Measurements from ENCODE around the gene IQGAP1.
"Not testable (repeated sequence)": the region's sequence is repeated elsewhere in the genome, so short reads cannot be mapped to it uniquely, and the experiment has no call there.

The IQGAP1 gene, protein sequence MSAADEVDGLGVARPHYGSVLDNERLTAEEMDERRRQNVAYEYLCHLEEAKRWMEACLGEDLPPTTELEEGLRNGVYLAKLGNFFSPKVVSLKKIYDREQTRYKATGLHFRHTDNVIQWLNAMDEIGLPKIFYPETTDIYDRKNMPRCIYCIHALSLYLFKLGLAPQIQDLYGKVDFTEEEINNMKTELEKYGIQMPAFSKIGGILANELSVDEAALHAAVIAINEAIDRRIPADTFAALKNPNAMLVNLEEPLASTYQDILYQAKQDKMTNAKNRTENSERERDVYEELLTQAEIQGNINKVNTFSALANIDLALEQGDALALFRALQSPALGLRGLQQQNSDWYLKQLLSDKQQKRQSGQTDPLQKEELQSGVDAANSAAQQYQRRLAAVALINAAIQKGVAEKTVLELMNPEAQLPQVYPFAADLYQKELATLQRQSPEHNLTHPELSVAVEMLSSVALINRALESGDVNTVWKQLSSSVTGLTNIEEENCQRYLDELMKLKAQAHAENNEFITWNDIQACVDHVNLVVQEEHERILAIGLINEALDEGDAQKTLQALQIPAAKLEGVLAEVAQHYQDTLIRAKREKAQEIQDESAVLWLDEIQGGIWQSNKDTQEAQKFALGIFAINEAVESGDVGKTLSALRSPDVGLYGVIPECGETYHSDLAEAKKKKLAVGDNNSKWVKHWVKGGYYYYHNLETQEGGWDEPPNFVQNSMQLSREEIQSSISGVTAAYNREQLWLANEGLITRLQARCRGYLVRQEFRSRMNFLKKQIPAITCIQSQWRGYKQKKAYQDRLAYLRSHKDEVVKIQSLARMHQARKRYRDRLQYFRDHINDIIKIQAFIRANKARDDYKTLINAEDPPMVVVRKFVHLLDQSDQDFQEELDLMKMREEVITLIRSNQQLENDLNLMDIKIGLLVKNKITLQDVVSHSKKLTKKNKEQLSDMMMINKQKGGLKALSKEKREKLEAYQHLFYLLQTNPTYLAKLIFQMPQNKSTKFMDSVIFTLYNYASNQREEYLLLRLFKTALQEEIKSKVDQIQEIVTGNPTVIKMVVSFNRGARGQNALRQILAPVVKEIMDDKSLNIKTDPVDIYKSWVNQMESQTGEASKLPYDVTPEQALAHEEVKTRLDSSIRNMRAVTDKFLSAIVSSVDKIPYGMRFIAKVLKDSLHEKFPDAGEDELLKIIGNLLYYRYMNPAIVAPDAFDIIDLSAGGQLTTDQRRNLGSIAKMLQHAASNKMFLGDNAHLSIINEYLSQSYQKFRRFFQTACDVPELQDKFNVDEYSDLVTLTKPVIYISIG (N-terminal part only)

DNA sequence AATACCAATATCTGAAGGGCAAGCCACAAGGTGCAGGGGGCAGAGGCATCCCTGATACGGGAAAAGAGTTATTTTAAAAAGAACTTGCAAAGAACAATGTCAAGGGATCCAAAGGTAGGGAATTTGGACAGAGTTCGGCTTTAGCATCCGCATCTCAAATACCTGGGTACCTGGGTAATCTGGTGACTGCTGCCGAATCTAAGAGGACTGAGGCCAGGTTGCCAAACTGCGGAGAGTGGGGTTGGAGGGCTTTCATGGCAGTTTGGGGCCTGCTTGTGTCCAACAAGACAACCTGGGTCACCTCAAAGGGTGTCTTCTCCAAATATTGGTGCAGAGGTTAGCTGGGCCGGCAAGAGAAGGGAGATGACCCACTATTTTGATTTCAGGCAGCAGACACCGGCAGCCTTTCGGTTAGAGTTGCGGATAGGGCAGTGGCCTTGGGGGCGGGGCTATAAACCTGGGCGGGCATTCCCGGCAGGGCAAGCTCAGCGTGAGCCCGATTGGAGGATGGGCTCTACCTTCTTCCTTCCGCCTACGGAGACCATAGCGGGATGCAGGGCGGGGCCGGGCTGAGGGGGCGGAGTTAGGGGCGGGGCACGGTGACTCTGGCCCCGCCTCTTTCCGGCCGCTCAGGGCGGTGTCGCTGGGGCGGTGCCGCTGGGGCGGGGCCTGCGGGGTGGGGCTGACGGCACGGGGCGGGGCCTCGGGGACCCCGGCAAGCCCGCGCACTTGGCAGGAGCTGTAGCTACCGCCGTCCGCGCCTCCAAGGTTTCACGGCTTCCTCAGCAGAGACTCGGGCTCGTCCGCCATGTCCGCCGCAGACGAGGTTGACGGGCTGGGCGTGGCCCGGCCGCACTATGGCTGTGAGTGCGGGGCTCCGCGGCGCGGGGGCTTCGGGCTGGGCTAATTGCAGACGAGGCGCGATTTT lies at the start of gene IQGAP1:
TSS of gene IQGAP1 (plus strand) at position 709 of the 928 bp plus-strand sequence. CDS start at position 809, 100 bp downstream.
- peak; percentile 90 to 92 for ATAC-seq

GRCh38 chr15:90338532-90338931 lies 49.5 kb upstream of the IQGAP1 start:
- ATAC-seq: no peak

DNA sequence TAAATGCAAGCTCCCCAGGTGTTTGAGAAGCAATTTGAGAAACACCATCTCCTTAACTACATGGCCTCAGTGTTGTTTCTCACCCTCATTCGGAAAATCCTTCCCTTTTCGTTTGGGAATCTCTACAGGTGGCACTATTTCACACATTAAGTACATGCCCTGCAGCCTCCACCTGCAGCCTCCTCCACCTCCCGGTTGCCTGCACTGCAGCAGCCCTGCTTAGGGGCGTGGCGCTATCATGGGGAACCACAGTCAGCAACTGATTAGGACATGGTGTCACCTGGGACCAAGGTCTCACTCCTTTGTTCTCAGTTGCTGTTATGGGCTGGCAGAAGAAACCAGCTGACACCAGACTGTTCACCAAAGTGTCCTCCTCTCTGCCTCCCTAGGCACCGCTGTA lies 47.7 kb upstream of the IQGAP1 start:
- ATAC-seq: no peak

DNA sequence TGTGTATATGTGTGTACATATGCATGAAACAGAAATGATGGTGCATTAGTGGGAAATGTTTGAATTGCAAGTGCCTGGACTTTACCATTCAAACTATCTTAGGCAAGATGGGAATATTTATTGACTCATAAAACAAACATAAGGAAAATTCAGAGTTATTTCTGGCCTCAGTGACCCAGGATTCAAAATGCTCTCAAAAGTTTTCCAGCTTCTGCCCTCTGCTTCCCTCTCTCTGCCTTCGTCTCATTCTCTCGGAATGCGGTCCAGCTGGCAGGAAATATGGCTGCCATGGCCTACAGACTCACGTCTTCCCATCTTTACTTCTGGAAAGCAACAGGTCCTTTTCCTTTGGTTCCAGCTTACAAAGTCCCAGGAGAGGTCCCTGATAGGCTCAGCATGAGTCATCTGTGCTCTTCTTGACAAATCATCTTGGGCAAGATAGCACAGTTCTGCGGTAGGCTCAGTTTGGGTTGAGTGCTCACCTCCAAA lies 44.7 kb upstream of the IQGAP1 start:
- ATAC-seq: no peak

GRCh38 chr15:90344662-90345061 lies 43.4 kb upstream of the IQGAP1 start:
- no peak for ATAC-seq

DNA sequence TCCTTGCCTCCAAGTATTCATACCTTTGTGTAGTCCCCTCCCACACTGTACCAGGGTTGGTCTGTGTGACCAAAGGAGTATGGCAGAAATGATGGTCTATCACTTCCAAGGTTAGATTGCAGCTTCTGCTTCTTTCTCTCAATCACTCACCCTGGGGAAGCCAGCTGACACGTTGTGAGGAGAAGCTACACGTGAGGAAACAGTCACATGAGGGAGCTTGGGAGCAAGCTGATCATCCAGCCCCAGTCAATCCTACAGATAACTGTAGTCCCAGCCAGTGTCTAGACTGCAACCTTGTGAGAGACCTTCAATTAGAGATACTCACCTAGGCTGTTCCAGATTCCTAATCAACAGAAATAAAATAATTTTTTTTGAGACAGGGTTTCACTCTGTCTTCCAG lies 42.2 kb upstream of the IQGAP1 start:
- no peak for ATAC-seq

DNA sequence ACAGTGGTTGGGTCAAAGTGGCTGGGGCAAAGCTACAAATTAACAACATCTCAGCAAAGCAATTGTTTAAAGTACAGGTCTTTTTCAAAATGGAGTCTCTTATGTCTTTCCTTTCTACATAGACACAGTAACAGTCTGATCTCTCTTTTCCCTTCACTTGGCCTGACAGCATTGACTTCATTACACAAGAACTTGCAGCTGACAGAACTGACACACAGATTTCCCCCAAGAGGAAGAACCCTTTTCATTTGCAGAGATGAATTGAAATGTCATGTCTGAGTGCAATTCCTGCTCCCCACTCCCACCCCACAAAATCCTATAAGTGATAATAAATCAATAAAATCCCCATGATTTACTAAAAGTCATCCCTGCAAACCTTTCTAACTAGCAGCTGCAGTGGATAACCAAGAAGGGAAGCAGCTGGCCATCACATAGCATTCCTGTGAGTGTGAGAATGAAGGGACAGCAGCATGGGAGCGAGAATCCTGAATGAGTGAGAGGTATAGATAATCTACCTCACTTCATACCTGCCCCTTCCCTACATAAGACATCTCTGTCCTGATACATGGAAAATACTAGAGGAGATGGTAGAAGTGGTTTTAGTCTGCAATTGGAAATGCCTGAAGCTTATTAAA lies 40.5 kb upstream of the IQGAP1 start:
- ATAC-seq: not testable (repeated sequence)

DNA sequence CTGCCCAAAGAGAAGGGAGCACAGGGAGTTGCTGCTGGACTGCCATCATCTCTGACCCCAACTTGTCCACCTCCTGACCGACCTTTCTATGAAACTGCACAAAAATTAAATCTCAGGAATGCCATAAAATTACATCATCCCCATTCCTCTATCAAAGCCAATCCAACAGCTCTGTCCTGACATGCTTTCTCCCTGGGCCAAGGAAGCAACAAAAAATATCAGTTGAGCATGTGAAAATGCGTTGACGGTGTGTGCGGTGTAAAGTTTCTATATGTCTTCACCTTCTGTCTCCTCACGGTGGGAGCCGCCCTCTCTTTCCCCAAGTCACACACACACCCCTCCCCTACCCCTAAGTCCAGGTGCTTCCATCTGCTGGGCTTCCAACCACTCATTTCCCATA lies 39.6 kb upstream of the IQGAP1 start:
- no peak for ATAC-seq

GRCh38 chr15:90349072-90349471 lies 39.0 kb upstream of the IQGAP1 start:
- no peak for ATAC-seq

- ATAC-seq: no peak
Observed at GRCh38 chr15:90349821-90350220, 38.2 kb upstream of the IQGAP1 start.

GRCh38 chr15:90351479-90352106 lies 36.4 kb upstream of the IQGAP1 start:
- peak; percentile 2 to 3 for ATAC-seq

GRCh38 chr15:90352107-90352893 lies 35.7 kb upstream of the IQGAP1 start, which contains the start of gene ZNF774:
ZNF774 (plus strand) TSS chr15:90352284; CDS start chr15:90354661, 2,377 bp downstream.
- peak; percentile 97 to 98 for ATAC-seq

GRCh38 chr15:90354986-90355385 lies 33.1 kb upstream of the IQGAP1 start:
- ATAC-seq: no peak

DNA sequence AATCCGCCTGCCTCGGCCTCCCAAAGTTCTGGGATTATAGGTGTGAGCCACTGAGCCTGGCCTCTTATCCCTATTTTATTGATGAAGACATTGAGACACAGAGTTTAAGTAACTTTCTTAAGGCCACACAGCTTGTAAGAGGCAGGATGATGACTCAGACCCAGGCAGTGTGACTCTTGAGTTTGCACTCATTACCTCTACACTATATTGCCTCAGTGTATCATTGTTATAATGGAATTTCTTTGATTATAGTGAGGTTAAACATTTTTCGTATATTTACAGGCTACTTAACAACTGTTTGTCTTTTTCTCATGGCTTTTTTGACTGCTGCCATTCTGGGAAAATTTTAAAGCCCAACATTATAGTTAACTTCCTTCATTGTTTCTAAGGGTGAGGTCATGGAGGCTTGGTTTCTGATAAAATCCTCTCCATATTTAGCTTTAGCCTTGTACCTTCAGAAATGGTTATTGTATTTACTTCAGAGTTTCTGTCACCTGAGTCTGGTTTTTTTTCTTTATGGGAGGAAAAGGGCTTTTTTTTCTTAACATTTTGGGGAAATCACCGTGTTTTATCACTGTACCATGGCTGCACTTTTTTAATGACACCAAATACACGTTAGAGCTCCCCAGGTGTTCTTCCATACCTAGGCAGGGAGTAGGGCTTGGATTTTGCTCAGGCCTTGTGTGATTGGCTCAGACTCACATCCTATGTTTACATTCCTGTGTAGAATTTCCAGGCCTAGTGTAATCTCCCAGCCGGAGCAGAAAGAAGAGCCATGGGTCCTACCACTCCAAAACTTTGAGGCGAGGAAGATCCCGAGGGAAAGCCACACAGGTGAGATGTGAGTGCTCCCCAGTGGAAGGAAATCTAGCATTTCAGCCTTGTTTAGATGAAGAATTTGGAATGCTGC lies 29.7 kb upstream of the IQGAP1 start:
- peak; percentile 53 to 59 for ATAC-seq

DNA sequence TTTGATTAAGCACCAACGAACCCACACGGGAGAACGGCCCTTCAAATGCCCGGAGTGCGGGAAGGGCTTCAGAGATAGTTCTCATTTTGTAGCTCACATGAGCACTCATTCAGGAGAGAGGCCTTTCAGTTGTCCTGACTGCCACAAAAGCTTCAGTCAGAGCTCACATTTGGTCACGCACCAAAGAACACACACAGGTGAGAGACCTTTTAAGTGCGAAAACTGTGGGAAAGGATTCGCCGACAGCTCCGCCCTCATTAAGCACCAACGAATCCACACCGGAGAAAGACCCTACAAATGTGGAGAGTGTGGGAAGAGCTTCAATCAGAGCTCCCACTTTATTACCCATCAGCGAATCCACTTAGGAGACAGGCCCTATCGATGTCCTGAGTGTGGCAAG lies 27.3 kb upstream of the IQGAP1 start:
- ATAC-seq: no peak

GRCh38 chr15:90362936-90363212 lies 25.2 kb upstream of the IQGAP1 start:
- ATAC-seq: no peak

DNA sequence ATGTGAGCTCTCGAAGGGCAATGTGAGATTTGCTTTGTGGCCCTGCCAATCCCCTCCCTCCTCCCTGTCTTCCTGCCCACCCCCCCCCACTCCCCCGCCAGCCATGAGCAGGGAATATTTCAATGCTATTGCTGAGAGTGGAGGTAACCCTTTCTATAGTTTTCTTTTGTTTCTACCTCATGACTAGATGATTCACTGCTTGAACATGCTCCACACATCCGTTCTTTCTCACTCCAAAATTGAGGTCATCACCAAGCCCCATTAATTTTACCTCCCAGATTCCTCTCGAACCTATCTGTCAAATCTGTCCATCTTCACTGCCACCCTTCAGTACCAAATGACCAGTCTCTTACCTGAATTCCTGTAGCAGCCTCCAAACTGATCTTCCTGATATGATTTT lies 23.8 kb upstream of the IQGAP1 start:
- no peak for ATAC-seq

GRCh38 chr15:90365414-90366055 lies 22.5 kb upstream of the IQGAP1 start:
- ATAC-seq: no peak

Data from activated CD4-positive, CD25-positive, alpha-beta regulatory T cell treated with anti-CD3 and anti-CD28 coated beads, Interleukin-2, amount 50 U/mL, for 24 hours (primary cell).